Tibial nerve (tissue), 4 donors: ENCODE measurements around the gene NFASC.

Experiments
- EP300 ChIP-seq, 2 donors: sonication (generic); formaldehyde crosslinking; IDR thresholded peaks; one replicate each; pipeline ENCODE4 v1.6.1; 2017; ENCODE audit warnings: antibody characterized with exemption in 2 of 2, mild to moderate bottlenecking in 1 of 2
- POLR2A ChIP-seq, 2 donors: fragments of 450-650 bp; IDR thresholded peaks; one replicate each; pipeline ENCODE4 v1.6.1; 2017; ENCODE audit warnings: antibody characterized with exemption in 2 of 2, mild to moderate bottlenecking in 2 of 2, moderate library complexity in 2 of 2
- TF ChIP-seq, protein P1 (sequence below), 5 experiments: fragments of 200-600 bp in 3 of 5; fragments of 450-650 bp in 2 of 5; sonication (generic) in 3 of 5; IDR thresholded peaks; one replicate each; pipeline ENCODE4 v1.5.1; 2016 to 2019; ENCODE audit warnings: antibody characterized with exemption in 5 of 5, mild to moderate bottlenecking in 3 of 5, moderate library complexity in 2 of 5

DNA sequence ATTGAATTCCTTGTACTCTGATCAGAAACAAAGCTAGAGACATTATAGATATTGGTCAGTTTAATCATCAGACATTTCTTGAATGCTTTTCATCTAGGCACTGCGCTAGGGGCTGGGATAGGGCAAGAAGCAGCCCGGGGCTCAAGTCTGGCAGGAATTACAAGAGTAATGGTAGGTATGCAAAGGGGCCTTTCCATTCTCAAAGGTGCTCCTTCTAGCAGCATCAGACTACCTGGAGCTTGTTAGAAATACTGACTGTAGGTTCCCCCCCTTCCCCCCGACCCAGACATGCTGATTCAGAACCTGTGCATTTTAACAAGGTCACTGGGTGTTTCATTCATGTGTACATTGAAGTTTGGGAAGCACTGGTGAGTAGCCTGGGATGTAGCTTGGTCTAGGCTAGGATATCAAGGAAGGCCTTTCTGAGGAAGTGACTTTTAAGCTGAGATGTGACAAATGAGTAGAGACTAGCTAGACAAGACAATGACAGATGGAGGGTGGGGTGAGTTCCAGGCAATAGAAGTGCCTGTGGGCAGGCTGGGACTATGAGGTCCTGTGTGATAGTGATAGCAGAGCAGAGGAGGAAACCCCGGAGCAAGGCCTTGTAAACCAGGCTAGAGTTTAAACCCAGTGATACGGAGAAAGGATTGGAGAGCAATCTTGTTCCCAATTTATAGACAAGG, 26.3 kb downstream of the NFASC start:
- TF ChIP-seq, protein P1, sequence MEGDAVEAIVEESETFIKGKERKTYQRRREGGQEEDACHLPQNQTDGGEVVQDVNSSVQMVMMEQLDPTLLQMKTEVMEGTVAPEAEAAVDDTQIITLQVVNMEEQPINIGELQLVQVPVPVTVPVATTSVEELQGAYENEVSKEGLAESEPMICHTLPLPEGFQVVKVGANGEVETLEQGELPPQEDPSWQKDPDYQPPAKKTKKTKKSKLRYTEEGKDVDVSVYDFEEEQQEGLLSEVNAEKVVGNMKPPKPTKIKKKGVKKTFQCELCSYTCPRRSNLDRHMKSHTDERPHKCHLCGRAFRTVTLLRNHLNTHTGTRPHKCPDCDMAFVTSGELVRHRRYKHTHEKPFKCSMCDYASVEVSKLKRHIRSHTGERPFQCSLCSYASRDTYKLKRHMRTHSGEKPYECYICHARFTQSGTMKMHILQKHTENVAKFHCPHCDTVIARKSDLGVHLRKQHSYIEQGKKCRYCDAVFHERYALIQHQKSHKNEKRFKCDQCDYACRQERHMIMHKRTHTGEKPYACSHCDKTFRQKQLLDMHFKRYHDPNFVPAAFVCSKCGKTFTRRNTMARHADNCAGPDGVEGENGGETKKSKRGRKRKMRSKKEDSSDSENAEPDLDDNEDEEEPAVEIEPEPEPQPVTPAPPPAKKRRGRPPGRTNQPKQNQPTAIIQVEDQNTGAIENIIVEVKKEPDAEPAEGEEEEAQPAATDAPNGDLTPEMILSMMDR (IDR thresholded peaks at IDR 0.05): no peak
- no peak for TF ChIP-seq POLR2A (IDR thresholded peaks at IDR 0.05)
- TF ChIP-seq EP300 (IDR thresholded peaks at IDR 0.05): no peak
